Activated CD8-positive, alpha-beta memory T cell treated with anti-CD3 and anti-CD28 coated beads, Interleukin-2, amount 10 ng/mL, durations not matched to agents 7 days and 5 days (primary cell): ENCODE data around the gene TCF20. TPM values are rescaled to one million over a fixed set of nuclear protein-coding genes. Genes with fewer than 3 reads are reported as not detected.

ENCODE experiments used
- total RNA-seq, 2 experiments: library from RNA; stranded (reverse); gene quantifications; one replicate each; pipeline ENCODE4 v1.2.3, GENCODE V29; 2021

TCF20 gene
- total RNA-seq, 2 experiments from 2014 or later: 73.1 to 82.5 TPM

Other genes with a start within 250 kb of the TCF20 start
- gene NAGA, start 199.8 kb downstream of the TCF20 start, total RNA-seq: 10 to 100 TPM; 23.1 to 27.1 TPM
- gene PHETA2, start 196.4 kb downstream of the TCF20 start, total RNA-seq: 1 to 10 TPM; 2.0 to 2.5 TPM
- 10 to 100 TPM; 60.4 to 72.1 TPM for gene SMDT1, start 191.0 kb downstream of the TCF20 start, total RNA-seq
- 10 to 100 TPM; 75.9 to 91.6 TPM for gene NDUFA6, start 179.9 kb downstream of the TCF20 start, total RNA-seq
- 1 to 10 TPM; 2.3 to 2.5 TPM for gene CYP2D6, start 139.8 kb downstream of the TCF20 start, total RNA-seq
- under 1 TPM in 1 of 2 experiments, not detected in 1; 0.07 TPM for gene NFAM1, start 161.8 kb upstream of the TCF20 start, total RNA-seq
- gene RRP7A, start 249.1 kb upstream of the TCF20 start, total RNA-seq: 100 to 1,000 TPM in 1 of 2 experiments, 10 to 100 TPM in 1; 88.2 to 102 TPM